GM19099 (cell line): ENCODE data around the gene MYH16.

Experiments used
- POLR2A ChIP-seq: IDR thresholded peaks from 3 replicates; pipeline ENCODE4 v1.6.1; 2011; ENCODE audit warnings: low read depth; ENCODE audit not compliant: insufficient read length; ENCODE audit errors: extremely low read depth

Gene MYH16

DNA sequence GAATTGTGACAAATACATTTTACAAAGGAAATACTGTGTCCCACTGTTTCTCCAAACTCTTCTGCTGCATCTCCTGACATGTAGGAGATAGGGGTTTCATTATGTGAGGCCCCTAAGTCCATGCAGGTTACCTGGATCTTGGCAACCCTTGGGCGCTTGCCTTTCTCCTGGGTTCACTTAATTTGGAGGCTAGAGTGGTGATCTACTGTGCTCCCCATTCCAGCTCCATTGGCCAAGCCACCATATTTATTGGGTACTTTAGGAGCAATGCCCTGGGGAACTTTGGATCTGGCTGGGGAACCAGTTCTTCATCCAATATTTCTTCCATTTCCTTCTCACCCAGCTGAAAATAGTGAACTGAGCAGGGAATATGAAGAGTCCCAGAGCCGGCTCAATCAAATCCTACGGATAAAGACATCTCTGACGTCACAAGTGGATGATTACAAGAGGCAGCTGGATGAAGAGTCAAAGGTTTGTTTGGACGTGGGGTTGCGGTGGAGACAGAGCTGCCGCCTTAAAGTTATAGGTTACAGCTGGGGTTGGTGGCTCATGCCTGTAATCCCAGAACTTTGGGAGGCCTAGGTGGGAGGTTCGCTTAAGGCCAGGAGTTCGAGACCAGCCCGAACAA, 18.5 kb downstream of the MYH16 start:
- TF ChIP-seq POLR2A, result no peak

DNA sequence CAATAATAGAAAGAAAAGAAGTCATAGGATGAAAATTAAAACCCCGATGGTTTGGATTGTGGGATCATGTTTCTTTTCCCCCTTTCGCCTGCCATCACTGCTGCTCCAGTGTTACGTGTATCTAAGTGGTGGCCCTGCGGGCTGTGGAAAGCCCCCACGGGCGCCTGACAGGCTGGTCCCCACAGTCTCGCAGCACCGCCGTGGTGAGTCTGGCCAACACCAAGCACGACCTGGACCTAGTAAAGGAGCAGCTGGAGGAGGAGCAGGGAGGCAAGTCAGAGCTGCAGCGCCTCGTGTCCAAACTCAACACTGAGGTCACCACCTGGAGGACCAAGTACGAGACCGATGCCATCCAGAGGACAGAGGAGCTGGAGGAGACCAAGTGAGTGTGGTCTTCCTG, 19.5 kb downstream of the MYH16 start:
- TF ChIP-seq POLR2A, result no peak

DNA sequence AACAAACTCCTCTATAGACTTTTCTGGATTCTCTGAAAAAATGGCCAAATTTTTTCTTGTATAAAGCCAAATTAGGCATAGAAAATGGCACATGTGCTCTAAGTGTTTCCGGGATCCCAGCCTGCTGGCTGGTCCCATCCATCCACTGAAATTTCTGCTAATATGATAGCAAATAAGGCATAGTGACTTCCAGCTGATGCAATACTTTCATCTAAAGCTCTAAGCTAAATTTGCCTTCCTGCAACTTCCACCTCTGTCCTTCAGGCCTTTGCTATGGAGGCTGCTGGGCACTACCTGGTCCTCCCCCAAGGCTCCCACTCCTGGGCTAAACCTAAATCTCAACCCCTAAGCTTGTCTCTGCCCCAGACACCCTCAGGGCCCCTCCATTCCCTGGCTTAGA, 20.5 kb downstream of the MYH16 start:
- TF ChIP-seq POLR2A, result no peak

DNA sequence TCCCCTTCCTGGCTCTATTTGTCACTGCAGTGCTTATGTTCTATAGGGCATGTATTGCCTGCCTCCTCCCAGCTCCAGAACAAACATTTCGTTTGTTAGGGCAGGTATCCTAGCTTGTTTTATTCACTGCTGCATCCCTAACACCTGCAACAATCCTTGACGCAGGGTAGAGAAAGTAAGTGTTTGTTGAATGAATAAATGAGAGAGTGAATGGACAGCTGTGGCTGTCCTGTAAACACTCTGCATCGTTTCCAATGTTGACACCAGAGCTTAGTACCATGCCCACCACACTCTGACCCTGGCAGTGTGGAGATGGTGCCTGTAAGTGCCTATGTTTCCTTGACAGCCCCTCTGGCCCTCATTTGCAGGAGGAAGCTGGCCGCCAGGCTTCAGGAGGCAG, 21.0 kb downstream of the MYH16 start:
- no peak for TF ChIP-seq POLR2A

DNA sequence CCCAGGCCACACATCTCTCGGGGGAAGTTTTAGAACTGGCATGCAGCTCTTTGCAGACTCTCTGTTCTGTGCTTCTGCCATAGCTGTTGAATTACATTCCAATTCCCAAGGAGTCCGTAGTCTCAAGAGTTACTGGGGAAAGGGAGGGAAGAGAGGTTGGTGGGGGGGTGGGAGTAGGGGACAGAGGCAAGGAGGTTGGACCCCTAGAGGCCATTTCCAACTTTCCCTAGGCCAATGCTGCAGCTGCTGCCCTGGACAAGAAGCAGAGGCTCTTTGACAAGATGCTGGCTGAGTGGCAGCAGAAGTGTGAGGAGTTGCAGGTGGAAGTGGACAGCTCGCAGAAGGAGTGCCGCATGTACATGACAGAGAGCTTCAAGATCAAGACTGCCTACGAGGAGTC, 23.8 kb downstream of the MYH16 start:
- TF ChIP-seq POLR2A, result no peak

DNA sequence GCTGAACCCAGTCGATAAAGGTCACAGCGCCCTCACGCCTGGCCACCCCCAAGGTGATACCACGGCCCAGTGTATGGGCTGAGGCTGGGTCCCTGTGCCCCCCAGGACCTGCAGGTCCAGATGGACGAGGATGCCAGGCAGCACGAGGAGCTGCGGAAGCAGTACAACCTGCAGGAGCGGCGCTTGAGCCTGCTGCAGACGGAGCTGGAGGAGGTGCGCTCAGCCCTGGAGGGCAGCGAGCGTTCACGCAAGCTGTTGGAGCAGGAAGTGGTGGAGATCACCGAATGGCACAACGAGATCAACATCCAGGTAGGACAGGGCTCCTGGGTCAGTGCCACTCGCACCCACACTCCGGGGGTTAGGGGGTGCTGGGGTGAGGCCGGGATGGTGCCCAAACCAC, 28.9 kb downstream of the MYH16 start:
- TF ChIP-seq POLR2A, result no peak

DNA sequence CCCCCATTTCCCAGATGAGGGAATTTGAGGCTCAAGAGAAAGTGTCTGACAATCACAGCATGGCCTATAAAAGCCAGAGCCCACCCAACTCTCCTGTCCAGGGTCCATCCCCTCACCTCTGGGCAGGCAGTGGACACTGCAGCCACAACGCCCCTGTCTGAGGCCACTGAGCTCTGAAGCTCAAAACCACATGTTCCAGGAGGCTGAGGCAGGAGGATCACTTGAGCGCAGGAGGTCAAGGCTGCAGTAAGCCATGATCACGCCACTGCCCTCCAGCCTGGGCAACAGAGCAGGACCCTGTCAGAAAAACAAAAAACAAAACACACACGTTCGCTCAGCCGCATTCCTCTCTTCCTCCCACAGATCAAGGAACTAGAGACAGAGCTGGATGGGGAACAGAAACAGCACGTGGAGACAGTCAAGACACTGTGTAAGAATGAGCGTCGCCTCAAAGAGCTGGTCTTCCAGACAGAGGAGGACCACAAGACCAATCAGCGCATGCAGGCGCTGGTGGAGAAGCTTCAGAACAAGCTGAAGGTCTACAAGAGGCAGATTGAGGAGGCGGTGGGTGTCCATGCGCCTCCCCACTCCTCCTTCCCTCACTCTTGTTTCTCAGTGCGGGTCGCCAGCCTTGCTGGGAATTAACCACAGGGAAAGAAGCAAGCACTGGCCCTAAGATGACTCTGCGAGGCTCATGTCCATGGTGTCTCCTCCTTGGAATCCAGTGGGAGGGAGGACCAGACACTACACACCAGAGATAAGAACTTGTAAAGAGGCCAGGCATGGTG, 33.0 kb downstream of the MYH16 start:
- no peak for TF ChIP-seq POLR2A

DNA sequence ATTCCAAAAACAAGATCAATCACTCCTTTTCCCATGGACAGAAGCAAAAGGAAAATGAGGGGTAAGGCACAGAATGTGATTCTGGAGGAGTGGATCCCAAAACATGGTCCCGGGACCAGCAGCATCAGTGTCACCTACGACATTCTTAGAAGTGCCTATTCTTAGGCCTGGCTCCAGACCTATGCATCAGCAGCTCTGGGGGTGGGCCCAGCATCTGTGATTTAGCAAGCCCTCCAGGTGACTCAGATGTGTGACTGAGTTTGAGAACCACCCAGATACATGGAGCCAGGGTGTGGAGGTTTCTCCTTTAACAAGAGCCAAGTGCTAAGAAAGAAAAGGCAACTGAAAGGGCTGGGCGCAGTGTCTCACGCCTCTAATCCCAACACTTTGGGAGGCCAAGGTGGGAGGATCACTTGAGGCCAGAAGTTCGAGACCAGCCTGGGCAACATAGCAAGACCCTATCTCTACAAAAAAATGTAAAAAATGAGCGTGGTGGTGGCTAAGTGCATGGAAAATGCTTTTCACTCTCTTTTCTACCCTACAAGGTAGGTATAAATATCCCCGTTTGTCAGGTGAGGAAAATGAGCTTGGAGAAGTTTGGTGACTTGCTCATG, 35.9 kb downstream of the MYH16 start:
- TF ChIP-seq POLR2A, result no peak

DNA sequence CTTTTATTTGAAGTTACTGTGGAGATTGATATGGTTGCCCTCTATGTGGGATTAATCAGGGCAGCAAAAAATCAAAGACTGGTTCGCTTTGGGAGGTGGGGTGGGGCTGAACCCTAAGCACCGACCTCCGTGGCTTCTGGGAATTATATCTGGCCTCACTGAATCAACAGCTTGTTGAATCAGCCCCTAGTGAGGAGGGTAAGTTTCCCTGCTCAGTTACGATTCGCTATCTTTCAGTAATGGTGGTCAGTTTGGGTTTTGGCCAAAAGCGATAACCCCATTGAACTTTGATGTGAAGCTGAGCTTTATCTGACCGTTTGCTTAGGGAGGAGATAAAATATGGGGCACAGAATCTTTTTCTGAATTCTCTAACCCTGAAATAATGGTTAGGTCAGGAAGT, 36.5 kb downstream of the MYH16 start:
- TF ChIP-seq POLR2A, result no peak

DNA sequence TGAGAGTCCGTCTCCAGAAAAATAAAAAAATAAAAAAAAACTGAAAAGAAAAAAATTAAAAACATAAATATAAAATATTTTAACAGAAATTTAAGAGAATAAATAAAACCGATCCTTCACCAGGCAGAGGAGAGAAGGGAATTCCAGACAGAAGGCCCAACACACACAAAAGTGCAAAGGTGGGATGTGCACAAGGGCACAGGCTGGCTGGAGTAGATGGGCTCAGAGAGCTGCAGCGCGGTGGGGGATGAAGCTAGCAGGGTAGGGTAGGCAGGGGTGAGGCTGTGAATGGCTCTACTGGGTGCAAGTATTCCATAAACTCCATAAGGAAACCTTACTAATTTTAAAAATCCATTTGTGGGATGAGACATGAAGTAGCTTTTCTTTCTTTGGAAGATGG, 37.4 kb downstream of the MYH16 start:
- no peak for TF ChIP-seq POLR2A

DNA sequence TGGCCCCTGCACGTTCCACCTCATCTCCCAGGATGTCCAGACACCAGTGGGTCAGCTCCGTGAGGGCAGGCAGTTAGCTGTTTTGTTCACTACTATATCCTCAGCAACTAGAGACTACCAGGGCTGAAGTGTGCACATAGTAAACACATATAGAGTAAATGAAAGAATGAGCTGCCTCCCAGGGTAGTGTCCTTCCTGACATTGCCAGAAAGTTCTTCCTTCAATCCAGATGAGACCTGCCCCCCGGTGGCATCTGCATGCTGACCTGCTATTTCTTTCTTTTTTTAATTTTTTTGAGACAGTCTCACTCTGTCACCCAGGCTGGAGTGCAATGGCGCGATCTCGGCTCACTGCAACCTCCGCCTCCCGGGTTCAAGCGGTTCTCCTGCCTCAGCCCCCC, 39.1 kb downstream of the MYH16 start:
- no peak for TF ChIP-seq POLR2A

DNA sequence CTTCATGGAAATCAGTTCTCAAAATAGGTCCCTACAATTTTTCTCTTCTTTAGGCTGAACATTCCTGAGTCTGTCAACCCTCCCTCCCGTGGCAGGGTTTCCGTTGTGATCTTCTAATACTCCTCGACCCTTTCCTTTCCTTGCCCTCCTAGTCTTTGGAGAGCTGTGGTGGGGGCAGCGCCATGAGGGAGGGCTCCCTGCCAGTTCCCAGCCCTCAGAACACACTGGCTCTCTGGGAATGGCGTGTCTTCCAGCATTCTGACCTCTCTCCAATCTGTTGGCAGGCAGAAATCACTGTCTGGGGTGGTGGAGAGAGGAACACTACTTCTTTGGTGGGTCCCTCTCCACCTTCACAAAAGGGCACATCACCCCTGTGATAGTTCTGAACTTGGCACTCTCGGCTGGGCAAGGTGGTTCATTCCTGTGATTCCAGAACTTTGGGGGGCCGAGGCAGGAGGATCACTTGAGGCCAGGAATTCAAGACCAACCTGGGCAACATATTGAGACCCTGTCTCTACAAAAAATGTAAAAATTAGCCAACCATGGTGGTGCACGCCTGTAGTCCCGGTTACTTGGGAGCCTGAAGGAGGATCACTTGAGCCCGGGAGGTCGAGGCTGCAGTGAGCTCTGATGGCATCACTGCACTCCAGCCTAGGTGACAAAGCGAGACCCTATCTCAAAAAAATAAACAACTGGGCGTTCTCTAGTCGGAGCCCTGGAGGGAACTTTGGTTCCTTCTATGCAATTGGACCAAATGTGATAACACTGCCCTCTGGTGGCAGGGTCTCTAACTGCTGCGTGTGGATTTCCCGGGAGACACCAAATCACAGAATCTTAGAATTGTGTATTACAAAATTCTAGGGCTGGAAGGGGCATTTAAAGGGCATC, 39.9 kb downstream of the MYH16 start:
- TF ChIP-seq POLR2A, result no peak

DNA sequence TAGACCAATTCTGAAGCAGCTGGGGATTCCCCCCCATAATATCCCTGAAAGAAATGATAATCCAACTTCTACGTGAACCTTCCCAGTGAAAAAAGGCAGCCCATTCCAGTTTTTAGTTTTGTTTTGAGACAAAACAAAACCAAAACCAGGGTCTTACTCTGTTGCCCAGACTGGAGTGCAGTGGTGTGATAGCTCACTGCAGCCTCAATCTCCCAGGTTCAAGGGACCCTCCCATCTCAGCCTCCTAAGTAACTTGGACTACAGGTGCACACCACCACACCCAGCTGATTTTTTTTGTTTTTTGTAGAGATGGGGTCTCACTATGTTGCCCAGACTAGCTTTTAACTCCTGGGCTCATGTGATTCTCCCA, 40.5 kb downstream of the MYH16 start:
- no peak for TF ChIP-seq POLR2A

DNA sequence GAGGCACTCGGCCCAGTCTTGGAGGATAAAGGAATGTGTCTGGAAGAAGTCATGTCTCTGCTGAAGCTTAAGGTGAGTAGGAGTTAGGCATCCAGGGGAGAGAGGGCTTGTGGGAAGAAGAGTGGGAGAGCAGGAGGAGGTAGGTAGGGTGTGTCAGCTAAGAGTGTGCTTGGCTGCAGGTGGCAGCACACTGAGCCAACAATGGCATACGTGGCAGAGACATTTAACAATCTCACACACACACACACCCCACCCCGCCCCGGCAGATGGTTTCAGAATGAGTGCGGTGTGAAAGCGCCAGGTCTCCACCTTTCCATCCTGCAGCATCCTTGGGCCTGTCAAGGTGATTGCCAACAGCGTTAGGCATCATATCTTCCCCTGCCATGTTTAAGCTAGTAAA, 41.9 kb downstream of the MYH16 start:
- TF ChIP-seq POLR2A, result no peak

DNA sequence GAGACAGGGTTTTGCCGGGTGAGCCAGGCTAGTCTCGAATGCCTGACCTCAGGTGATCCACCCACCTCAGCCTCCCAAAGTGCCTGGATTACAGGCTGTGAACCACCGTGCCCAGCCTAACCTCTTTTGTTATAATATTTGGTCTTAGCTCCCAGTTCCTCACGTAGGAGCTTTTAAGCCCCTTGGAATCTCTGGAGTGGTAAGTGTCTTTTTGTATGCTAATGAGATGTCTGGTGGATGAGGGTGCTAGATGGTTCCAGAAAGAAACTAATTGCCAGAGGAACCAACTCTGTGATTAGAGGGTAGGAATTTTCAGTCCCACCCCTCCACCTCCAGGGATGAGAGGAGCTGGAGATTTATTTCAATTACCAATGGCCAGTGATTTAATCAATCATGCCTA, 47.7 kb downstream of the MYH16 start:
- no peak for TF ChIP-seq POLR2A

DNA sequence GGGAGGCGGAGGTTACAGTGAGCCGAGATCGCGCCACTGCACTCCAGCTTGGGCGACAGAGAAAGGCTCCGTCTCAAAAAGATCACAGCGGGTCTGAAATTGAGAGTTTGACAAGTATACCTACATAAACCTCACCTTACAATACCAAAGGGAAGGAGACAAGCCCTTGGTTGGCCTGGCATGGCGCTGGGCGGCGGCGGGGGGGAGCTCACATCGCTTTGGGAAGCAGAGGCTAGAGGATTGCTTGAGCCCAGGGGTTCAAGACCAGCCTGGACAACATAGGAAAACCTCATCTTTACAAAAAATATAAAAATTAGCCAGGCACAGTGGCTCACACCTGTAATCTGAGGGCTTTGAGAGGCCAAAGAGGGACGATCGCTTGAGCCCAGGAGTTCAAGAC, 51.9 kb downstream of the MYH16 start:
- TF ChIP-seq POLR2A, result no peak

DNA sequence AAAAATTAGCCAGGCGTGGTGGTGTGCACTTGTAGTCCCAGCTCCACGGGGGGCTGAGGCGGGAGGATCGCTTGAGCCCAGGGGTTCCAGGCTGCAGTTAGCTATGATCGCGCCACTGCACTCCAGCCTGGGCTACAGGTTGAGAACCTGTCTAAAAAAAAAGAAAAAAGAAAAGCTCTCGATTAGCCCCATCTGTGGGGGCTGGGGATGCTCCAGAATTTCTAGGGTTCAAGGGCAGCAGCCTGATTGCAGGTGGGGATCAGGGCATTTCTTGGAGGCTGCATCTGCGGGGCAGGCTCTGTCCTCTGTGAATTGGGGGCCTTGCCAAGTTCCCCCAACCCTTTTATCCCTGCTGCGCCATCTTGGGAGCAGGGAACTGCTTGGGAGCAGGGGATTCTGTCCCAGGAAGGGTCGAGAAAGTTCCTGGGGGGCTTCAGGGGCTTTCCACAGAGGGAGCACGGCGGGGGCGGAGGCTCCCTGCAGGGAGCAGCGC, 52.4 kb downstream of the MYH16 start:
- TF ChIP-seq POLR2A, result no peak
